HepG2 (cell line): ENCODE measurements around the gene ANO10. TPM values are rescaled to one million over a fixed set of nuclear protein-coding genes. Genes with fewer than 3 reads are reported as not detected.

Experiments
- CBX5 ChIP-seq: sonication (generic); formaldehyde crosslinking; IDR thresholded peaks from 2 replicates; pipeline ENCODE4 v1.4.0; 2020; ENCODE audit warnings: missing genetic modification reagents, borderline replicate concordance
- E2F1 ChIP-seq: sonication (generic); formaldehyde crosslinking; IDR thresholded peaks from 2 replicates; pipeline ENCODE4 v1.5.0; 2020; ENCODE audit warnings: missing genetic modification reagents
- MTERF4 ChIP-seq: sonication (generic); formaldehyde crosslinking; IDR thresholded peaks from 2 replicates; pipeline ENCODE4 v1.8.0; 2023; ENCODE audit warnings: mild to moderate bottlenecking, missing genetic modification reagents
- MYC ChIP-seq: sonication (generic); formaldehyde crosslinking; IDR thresholded peaks from 2 replicates; pipeline ENCODE4 v1.9.0; 2021; ENCODE audit warnings: missing genetic modification reagents, borderline replicate concordance
- NR3C1 ChIP-seq: sonication (generic); formaldehyde crosslinking; IDR thresholded peaks from 2 replicates; pipeline ENCODE4 v1.4.0; 2020; ENCODE audit warnings: missing genetic modification reagents
- PAWR ChIP-seq: sonication (generic); formaldehyde crosslinking; IDR thresholded peaks from 2 replicates; pipeline ENCODE4 v1.4.0; 2020; ENCODE audit warnings: missing genetic modification reagents, mild to moderate bottlenecking, borderline replicate concordance
- POLR2A ChIP-seq, 2 experiments: IDR thresholded peaks; 2 replicates each; pipeline ENCODE4 v1.6.1; 2011; ENCODE audit warnings: low read depth in 2 of 2, low read length in 2 of 2, mild to moderate bottlenecking in 1 of 2, moderate library complexity in 1 of 2; ENCODE audit not compliant: insufficient read depth in 1 of 2
- PTBP1 ChIP-seq: fragments of 200-400 bp; formaldehyde crosslinking; IDR thresholded peaks from 2 replicates; pipeline ENCODE4 v1.6.1; 2018; ENCODE audit warnings: low read length, low read depth; ENCODE audit not compliant: poor library complexity, severe bottlenecking
- SIX4 ChIP-seq: sonication (generic); formaldehyde crosslinking; IDR thresholded peaks from 2 replicates; pipeline ENCODE4 v1.4.0; 2020; ENCODE audit warnings: missing genetic modification reagents
- TCF7L2 ChIP-seq: IDR thresholded peaks from 2 replicates; pipeline ENCODE4 v1.6.1; 2011; ENCODE audit warnings: mild to moderate bottlenecking, low read depth, low read length, moderate library complexity
- ZBTB39 ChIP-seq: sonication (generic); formaldehyde crosslinking; IDR thresholded peaks from 2 replicates; pipeline ENCODE4 v1.5.0; 2020; ENCODE audit warnings: missing genetic modification reagents
- ZNF335 ChIP-seq: sonication (generic); formaldehyde crosslinking; IDR thresholded peaks from 2 replicates; pipeline ENCODE4 v1.4.0; 2020; ENCODE audit warnings: missing genetic modification reagents
- ZNF430 ChIP-seq: sonication (generic); formaldehyde crosslinking; IDR thresholded peaks from 2 replicates; pipeline ENCODE4 v1.9.0; 2021; ENCODE audit warnings: mild to moderate bottlenecking, missing genetic modification reagents
- ZSCAN25 ChIP-seq: sonication (generic); formaldehyde crosslinking; IDR thresholded peaks from 2 replicates; pipeline ENCODE4 v1.8.0; 2022; ENCODE audit warnings: mild to moderate bottlenecking, missing genetic modification reagents
- polyA plus RNA-seq, 8 experiments: library from polyadenylated mRNA; depleted of rRNA in 3 of 8; stranded (reverse) in 7 of 8; unstranded in 1 of 8; fragments of >200 nt; fragmentation: Illumina TruSeq in 4 of 8; extraction: Trizol in 4 of 8; gene quantifications; 2 replicates each; pipeline versions ENCODE4 v1.2.1 to v1.2.3, GENCODE V29; 2011 to 2016; ENCODE audit warnings: low read depth in 4 of 8, missing spikeins in 1 of 8, mixed read lengths in 1 of 8; ENCODE audit not compliant: insufficient read depth in 1 of 8
- total RNA-seq, 5 experiments: library from RNA; depleted of rRNA; stranded (reverse); fragments of >200 nt; fragmentation: Illumina TruSeq; extraction: Trizol; gene quantifications; 2 replicates each; pipeline ENCODE4 v1.2.3, GENCODE V29; 2016; ENCODE audit warnings: low read depth in 1 of 5
- TF ChIP-seq, protein P1 (sequence below): sonication (generic); formaldehyde crosslinking; IDR thresholded peaks from 2 replicates; pipeline ENCODE4 v1.8.1; 2022; ENCODE audit warnings: low read depth, mild to moderate bottlenecking, missing genetic modification reagents
- TF ChIP-seq, protein P2 (sequence below): sonication (generic); formaldehyde crosslinking; IDR thresholded peaks from 2 replicates; pipeline ENCODE4 v1.4.0; 2020; ENCODE audit warnings: missing genetic modification reagents

The ANO10 gene
- total and polyA plus RNA-seq, 2 of the 13 experiments (the other 11 are each of a cell fraction or from before 2014, with no cell fraction given): 10.4 to 13.1 TPM

- TF ChIP-seq SIX4 (CRISPR knock-in tag) (0 out of 2 replicates have a peak, but pooled peaks have one; percentile 11), ZNF430 (CRISPR knock-in tag) (no peak), ZSCAN25 (no peak), ZNF335 (CRISPR knock-in tag) (0 out of 2 replicates have a peak, but pooled peaks have one; percentile 35), CBX5 (CRISPR knock-in tag) (no peak), PAWR (CRISPR knock-in tag) (no peak), ZBTB39 (CRISPR knock-in tag) (no peak), MYC (CRISPR knock-in tag) (no peak; the same call in 1 of the 2 replicates), POLR2A (IDR thresholded peaks at IDR 0.05; ENCODE audit: insufficient read depth in 1 of 2, low read depth in 2 of 2, low read length in 2 of 2) (peak; percentile 40 to 78; a peak in 2 of 4 replicates), MTERF4 (CRISPR knock-in tag) (no peak), TCF7L2 (no peak), E2F1 (no peak), PTBP1 (peak; percentile 27), NR3C1 (CRISPR knock-in tag) (no peak)
- TF ChIP-seq, protein P1, sequence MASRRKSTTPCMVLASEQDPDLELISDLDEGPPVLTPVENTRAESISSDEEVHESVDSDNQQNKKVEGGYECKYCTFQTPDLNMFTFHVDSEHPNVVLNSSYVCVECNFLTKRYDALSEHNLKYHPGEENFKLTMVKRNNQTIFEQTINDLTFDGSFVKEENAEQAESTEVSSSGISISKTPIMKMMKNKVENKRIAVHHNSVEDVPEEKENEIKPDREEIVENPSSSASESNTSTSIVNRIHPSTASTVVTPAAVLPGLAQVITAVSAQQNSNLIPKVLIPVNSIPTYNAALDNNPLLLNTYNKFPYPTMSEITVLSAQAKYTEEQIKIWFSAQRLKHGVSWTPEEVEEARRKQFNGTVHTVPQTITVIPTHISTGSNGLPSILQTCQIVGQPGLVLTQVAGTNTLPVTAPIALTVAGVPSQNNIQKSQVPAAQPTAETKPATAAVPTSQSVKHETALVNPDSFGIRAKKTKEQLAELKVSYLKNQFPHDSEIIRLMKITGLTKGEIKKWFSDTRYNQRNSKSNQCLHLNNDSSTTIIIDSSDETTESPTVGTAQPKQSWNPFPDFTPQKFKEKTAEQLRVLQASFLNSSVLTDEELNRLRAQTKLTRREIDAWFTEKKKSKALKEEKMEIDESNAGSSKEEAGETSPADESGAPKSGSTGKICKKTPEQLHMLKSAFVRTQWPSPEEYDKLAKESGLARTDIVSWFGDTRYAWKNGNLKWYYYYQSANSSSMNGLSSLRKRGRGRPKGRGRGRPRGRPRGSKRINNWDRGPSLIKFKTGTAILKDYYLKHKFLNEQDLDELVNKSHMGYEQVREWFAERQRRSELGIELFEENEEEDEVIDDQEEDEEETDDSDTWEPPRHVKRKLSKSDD: no peak
- TF ChIP-seq, protein P2, sequence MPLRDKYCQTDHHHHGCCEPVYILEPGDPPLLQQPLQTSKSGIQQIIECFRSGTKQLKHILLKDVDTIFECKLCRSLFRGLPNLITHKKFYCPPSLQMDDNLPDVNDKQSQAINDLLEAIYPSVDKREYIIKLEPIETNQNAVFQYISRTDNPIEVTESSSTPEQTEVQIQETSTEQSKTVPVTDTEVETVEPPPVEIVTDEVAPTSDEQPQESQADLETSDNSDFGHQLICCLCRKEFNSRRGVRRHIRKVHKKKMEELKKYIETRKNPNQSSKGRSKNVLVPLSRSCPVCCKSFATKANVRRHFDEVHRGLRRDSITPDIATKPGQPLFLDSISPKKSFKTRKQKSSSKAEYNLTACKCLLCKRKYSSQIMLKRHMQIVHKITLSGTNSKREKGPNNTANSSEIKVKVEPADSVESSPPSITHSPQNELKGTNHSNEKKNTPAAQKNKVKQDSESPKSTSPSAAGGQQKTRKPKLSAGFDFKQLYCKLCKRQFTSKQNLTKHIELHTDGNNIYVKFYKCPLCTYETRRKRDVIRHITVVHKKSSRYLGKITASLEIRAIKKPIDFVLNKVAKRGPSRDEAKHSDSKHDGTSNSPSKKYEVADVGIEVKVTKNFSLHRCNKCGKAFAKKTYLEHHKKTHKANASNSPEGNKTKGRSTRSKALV (CRISPR knock-in tag): no peak
Observed at GRCh38 chr3:43621656-43622432, at the start of gene ANO10 (continued).
